NT2/D1 (cell line): ENCODE measurements around the gene IGFBP6.

ENCODE experiments used
- SUZ12 ChIP-seq: IDR thresholded peaks from 2 replicates; pipeline ENCODE4 v1.6.1; 2011; ENCODE audit not compliant: insufficient read length, insufficient read depth; ENCODE audit errors: extremely low read depth
- YY1 ChIP-seq: IDR thresholded peaks from 2 replicates; pipeline ENCODE4 v1.6.1; 2011; ENCODE audit not compliant: insufficient read length, insufficient read depth
- ZNF274 ChIP-seq: IDR thresholded peaks from 2 replicates; pipeline ENCODE4 v1.6.1; 2011; ENCODE audit warnings: mild to moderate bottlenecking, low read depth, low read length

GRCh38 chr12:53056901-53057300 lies 40.6 kb upstream of the IGFBP6 start:
- TF ChIP-seq ZNF274: no peak
- no peak for TF ChIP-seq SUZ12
- no peak for TF ChIP-seq YY1
